GM12878 (cell line): ENCODE data around the gene OPCML.

Source experiments
- BCL11A ChIP-seq: IDR thresholded peaks from 2 replicates; pipeline ENCODE4 v1.6.1; 2011; ENCODE audit warnings: low read depth, low read length
- BCLAF1 ChIP-seq: fragments of 450-650 bp; IDR thresholded peaks from 2 replicates; pipeline ENCODE4 v1.6.1; 2017; ENCODE audit warnings: antibody characterized with exemption, mild to moderate bottlenecking, moderate library complexity
- CHD1 ChIP-seq: IDR thresholded peaks from 2 replicates; pipeline ENCODE4 v1.6.1; 2012; ENCODE audit warnings: low read depth, low read length, improper control_type of control experiment
- EP300 ChIP-seq, 2 experiments: fragments of 150-350 bp in 1 of 2; IDR thresholded peaks; 2 replicates each; pipeline ENCODE4 v1.6.1; 2011 to 2012; ENCODE audit warnings: low read depth in 2 of 2, low read length in 2 of 2, borderline replicate concordance in 1 of 2, improper control_type of control experiment in 1 of 2, inconsistent platforms in 1 of 2; ENCODE audit not compliant: control insufficient read depth in 1 of 2
- EZH2 ChIP-seq: IDR thresholded peaks from 2 replicates; pipeline ENCODE4 v1.6.1; 2012; ENCODE audit warnings: low read depth, mild to moderate bottlenecking, control low read depth, inconsistent platforms, low read length, borderline replicate concordance; ENCODE audit not compliant: control insufficient read depth
- HDAC2 ChIP-seq: fragments of 200-600 bp; sonication (generic); IDR thresholded peaks from 2 replicates; pipeline ENCODE4 v1.6.1; 2017
- MAX ChIP-seq: IDR thresholded peaks from 2 replicates; pipeline ENCODE4 v1.6.1; 2012; ENCODE audit warnings: low read depth, low read length, improper control_type of control experiment
- NFYA ChIP-seq: IDR thresholded peaks from 2 replicates; pipeline ENCODE4 v1.6.1; 2011; ENCODE audit warnings: low read depth, mild to moderate bottlenecking, low read length, improper control_type of control experiment, borderline replicate concordance
- POLR2AphosphoS5 ChIP-seq: IDR thresholded peaks from 2 replicates; pipeline ENCODE4 v1.6.1; 2011; ENCODE audit warnings: mild to moderate bottlenecking, low read length, inconsistent platforms
- RAD21 ChIP-seq: IDR thresholded peaks from 2 replicates; pipeline ENCODE4 v1.6.1; 2011; ENCODE audit warnings: mild to moderate bottlenecking, low read depth, low read length, moderate library complexity; ENCODE audit not compliant: insufficient read depth
- TF ChIP-seq, protein P1 (sequence below), 3 experiments: IDR thresholded peaks in 2 of 3; conservative IDR thresholded peaks in 1 of 3; 2 replicates each; pipeline ENCODE4 v1.5.1; 2011; ENCODE audit warnings: low read depth in 3 of 3, low read length in 3 of 3, mild to moderate bottlenecking in 3 of 3, control low read depth in 2 of 3, moderate library complexity in 2 of 3, inconsistent platforms in 1 of 3, mixed read lengths in 1 of 3; ENCODE audit not compliant: control insufficient read depth in 2 of 3, insufficient read depth in 1 of 3; ENCODE audit errors: extremely low read depth in 1 of 3
- TF ChIP-seq, protein P2 (sequence below): fragments of 450-650 bp; IDR thresholded peaks from 2 replicates; pipeline ENCODE4 v1.6.1; 2017; ENCODE audit warnings: mild to moderate bottlenecking, low read depth, inconsistent platforms; ENCODE audit not compliant: poor library complexity, severe bottlenecking

- TF ChIP-seq HDAC2 (no peak), RAD21 (no peak), EZH2 (no peak), EP300 (IDR thresholded peaks at IDR 0.05; ENCODE audit: borderline replicate concordance in 1 of 2, control insufficient read depth in 1 of 2, low read depth in 2 of 2, low read length in 2 of 2) (no peak), BCL11A (no peak), BCLAF1 (no peak), CHD1 (no peak), MAX (no peak), NFYA (no peak), POLR2AphosphoS5 (no peak)
- TF ChIP-seq, protein P1, sequence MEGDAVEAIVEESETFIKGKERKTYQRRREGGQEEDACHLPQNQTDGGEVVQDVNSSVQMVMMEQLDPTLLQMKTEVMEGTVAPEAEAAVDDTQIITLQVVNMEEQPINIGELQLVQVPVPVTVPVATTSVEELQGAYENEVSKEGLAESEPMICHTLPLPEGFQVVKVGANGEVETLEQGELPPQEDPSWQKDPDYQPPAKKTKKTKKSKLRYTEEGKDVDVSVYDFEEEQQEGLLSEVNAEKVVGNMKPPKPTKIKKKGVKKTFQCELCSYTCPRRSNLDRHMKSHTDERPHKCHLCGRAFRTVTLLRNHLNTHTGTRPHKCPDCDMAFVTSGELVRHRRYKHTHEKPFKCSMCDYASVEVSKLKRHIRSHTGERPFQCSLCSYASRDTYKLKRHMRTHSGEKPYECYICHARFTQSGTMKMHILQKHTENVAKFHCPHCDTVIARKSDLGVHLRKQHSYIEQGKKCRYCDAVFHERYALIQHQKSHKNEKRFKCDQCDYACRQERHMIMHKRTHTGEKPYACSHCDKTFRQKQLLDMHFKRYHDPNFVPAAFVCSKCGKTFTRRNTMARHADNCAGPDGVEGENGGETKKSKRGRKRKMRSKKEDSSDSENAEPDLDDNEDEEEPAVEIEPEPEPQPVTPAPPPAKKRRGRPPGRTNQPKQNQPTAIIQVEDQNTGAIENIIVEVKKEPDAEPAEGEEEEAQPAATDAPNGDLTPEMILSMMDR (IDR thresholded peaks at IDR 0.05 in 2 of 3, conservative IDR thresholded peaks at IDR 0.05 in 1 of 3; ENCODE audit: control insufficient read depth in 2 of 3, extremely low read depth in 1 of 3, insufficient read depth in 1 of 3, low read depth in 3 of 3, low read length in 3 of 3): no peak
- TF ChIP-seq, protein P2, sequence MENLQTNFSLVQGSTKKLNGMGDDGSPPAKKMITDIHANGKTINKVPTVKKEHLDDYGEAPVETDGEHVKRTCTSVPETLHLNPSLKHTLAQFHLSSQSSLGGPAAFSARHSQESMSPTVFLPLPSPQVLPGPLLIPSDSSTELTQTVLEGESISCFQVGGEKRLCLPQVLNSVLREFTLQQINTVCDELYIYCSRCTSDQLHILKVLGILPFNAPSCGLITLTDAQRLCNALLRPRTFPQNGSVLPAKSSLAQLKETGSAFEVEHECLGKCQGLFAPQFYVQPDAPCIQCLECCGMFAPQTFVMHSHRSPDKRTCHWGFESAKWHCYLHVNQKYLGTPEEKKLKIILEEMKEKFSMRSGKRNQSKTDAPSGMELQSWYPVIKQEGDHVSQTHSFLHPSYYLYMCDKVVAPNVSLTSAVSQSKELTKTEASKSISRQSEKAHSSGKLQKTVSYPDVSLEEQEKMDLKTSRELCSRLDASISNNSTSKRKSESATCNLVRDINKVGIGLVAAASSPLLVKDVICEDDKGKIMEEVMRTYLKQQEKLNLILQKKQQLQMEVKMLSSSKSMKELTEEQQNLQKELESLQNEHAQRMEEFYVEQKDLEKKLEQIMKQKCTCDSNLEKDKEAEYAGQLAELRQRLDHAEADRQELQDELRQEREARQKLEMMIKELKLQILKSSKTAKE: no peak
Observed at GRCh38 chr11:132907651-132908413, 624.5 kb downstream of the OPCML start.
